Tibial artery (tissue), 4 donors: ENCODE results near the gene THAP8.

Experiments used
- DNase-seq, 2 donors: peaks; one replicate each; pipeline ENCODE4 v3.0.0-alpha.2; 2019
- H3K27ac ChIP-seq, 2 donors: fragments of 200-600 bp; sonication (generic) in 1 of 2; 1 replicate in 1 of 2; 2 replicates in 1 of 2; pipeline ENCODE4 v1.5.1; 2018 to 2019; ENCODE audit warnings: mild to moderate bottlenecking in 1 of 2
- H3K27me3 ChIP-seq, 2 donors: fragments of 200-600 bp; sonication (generic) in 1 of 2; one replicate each; pipeline versions ENCODE4 v1.5.1 to v1.6.0; 2016 to 2019
- H3K36me3 ChIP-seq, 3 donors: fragments of 200-600 bp; sonication (generic) in 2 of 3; one replicate each; pipeline ENCODE4 v1.5.1; 2016 to 2019; ENCODE audit warnings: mild to moderate bottlenecking in 2 of 3
- H3K4me1 ChIP-seq, 4 donors: fragments of 200-600 bp; sonication (generic) in 2 of 4; 1 replicate in 3 of 4; 2 replicates in 1 of 4; pipeline ENCODE4 v1.5.1; 2016 to 2019
- H3K4me3 ChIP-seq, 2 donors: fragments of 200-600 bp; sonication (generic) in 1 of 2; 1 replicate in 1 of 2; 2 replicates in 1 of 2; pipeline ENCODE4 v1.5.1; 2018 to 2019; ENCODE audit warnings: mild to moderate bottlenecking in 2 of 2
- H3K9me3 ChIP-seq, 3 donors: fragments of 200-600 bp; sonication (generic) in 1 of 3; one replicate each; pipeline ENCODE4 v1.5.1; 2016 to 2019
- CTCF ChIP-seq, 2 experiments: fragments of 200-600 bp in 1 of 2; fragments of 450-650 bp in 1 of 2; IDR thresholded peaks; one replicate each; pipeline ENCODE4 v1.5.1; 2017 to 2019; ENCODE audit warnings: antibody characterized with exemption in 2 of 2, mild to moderate bottlenecking in 1 of 2, moderate library complexity in 1 of 2
- intact Hi-C: fragments of 100-400 bp; cut with DNase I; formaldehyde crosslinking; loops from one replicate; pipeline ENCODE4 v1.15.0; 2023; ENCODE audit warnings: low total_unique reads

THAP8 gene

GRCh38 chr19:36023432-36023831 is 30.7 kb downstream of the THAP8 start:
- intact Hi-C loops = no loop called here
- no peak overlapping the region for H3K27ac ChIP-seq
- H3K27me3 ChIP-seq = no peaks in the 10 kb centered on the region
- no peak overlapping the region for H3K4me3 ChIP-seq
- peaks cover 8 to 92% (median 47%) of the 10 kb centered on the region in 3 donors for H3K36me3 ChIP-seq
- no peak for DNase-seq
- no peaks in the 10 kb centered on the region for H3K9me3 ChIP-seq
- H3K4me1 ChIP-seq = no peaks in the 10 kb centered on the region
- no peak for TF ChIP-seq CTCF (IDR thresholded peaks at IDR 0.05)

- peaks cover 0 to 10% (median 5%) of the 10 kb centered on the region in 4 donors for H3K4me1 ChIP-seq
- no peak for DNase-seq
- no peak for TF ChIP-seq CTCF (IDR thresholded peaks at IDR 0.05)
- H3K4me3 ChIP-seq = no peak overlapping the region
- no peaks in the 10 kb centered on the region for H3K27me3 ChIP-seq
- peaks cover 4 to 83% (median 46%) of the 10 kb centered on the region in 3 donors for H3K36me3 ChIP-seq
- intact Hi-C loops = loop anchor here (5.0 kb wide), 1 partner anchor 38 kb away; no protein-coding TSS in a partner anchor
- H3K9me3 ChIP-seq = no peaks in the 10 kb centered on the region
- no peak overlapping the region for H3K27ac ChIP-seq
Observed at GRCh38 chr19:36019061-36019670, 34.9 kb downstream of the THAP8 start.

- TF ChIP-seq CTCF (IDR thresholded peaks at IDR 0.05) = no peak
- Histone ChIP-seq H3K4me1 (peaks cover 0 to 28% (median 19%) of the 10 kb centered on the region in 4 donors), H3K4me3 (peak within 1 kb of the TSS; percentile 57 to 79), H3K27me3 (no peaks in the 10 kb centered on the region), H3K36me3 (peaks cover 0 to 37% (median 21%) of the 10 kb centered on the region in 3 donors), H3K27ac (peak within 1 kb of the TSS; percentile 80 to 90), H3K9me3 (no peaks in the 10 kb centered on the region)
- DNase-seq = peak; percentile 100
- intact Hi-C loops = no loop called here
Observed at GRCh38 chr19:36014012-36014924, 39.8 kb downstream of the THAP8 start, which contains the start of gene ALKBH6. TSS of gene ALKBH6 (minus strand) at chr19:36014213. CDS start at chr19:36013397, 816 bp downstream.

- H3K36me3 ChIP-seq = peaks cover 0 to 29% (median 18%) of the 10 kb centered on the region in 3 donors
- DNase-seq = no peak
- intact Hi-C loops = no loop called here
- no peak for TF ChIP-seq CTCF (IDR thresholded peaks at IDR 0.05)
- H3K27ac ChIP-seq = peak overlapping the region; percentile 80 to 90
- H3K4me1 ChIP-seq = peaks cover 0 to 36% (median 25%) of the 10 kb centered on the region in 4 donors
- H3K27me3 ChIP-seq = no peaks in the 10 kb centered on the region
- H3K9me3 ChIP-seq = no peaks in the 10 kb centered on the region
- peak overlapping the region; percentile 57 to 79 for H3K4me3 ChIP-seq
Observed at GRCh38 chr19:36013280-36014011, 40.6 kb downstream of the THAP8 start.

GRCh38 chr19:36010402-36010801 is 43.7 kb downstream of the THAP8 start:
- Histone ChIP-seq H3K36me3 (no peaks in the 10 kb centered on the region), H3K9me3 (no peaks in the 10 kb centered on the region), H3K27ac (peak overlapping the region in 1 of 2 donors; percentile 76), H3K4me1 (peaks cover 0 to 41% (median 26%) of the 10 kb centered on the region in 4 donors), H3K27me3 (no peaks in the 10 kb centered on the region), H3K4me3 (no peak overlapping the region)
- no peak for TF ChIP-seq CTCF (IDR thresholded peaks at IDR 0.05)
- DNase-seq = no peak
- intact Hi-C loops = no loop called here
